Measurements from ENCODE around the gene SDHAF3.

Gene SDHAF3

GRCh38 chr7:97126483-97127171 lies 9.1 kb downstream of the SDHAF3 start:
- Histone ChIP-seq H2BK120ac (ENCODE audit: low read depth, low read length) (no peak overlapping the region), H3K4me1 (ENCODE audit: control insufficient read depth in 2 of 2, insufficient read depth in 1 of 2, low read depth in 1 of 2, low read length in 2 of 2) (peaks cover 0 to 3% of the 10 kb centered on the region in 2 donors), H3K18ac (ENCODE audit: low read length) (no peak overlapping the region), H3K23ac (ENCODE audit: low read depth, low read length, poor library complexity) (no peak overlapping the region), H3K4me3 (ENCODE audit: low read length in 2 of 2) (no peak overlapping the region), H2BK15ac (ENCODE audit: low read length) (no peak overlapping the region), H2AFZ (ENCODE audit: low read length) (no peak overlapping the region), H3K9me3 (replicated peaks in 1 of 2; ENCODE audit: control insufficient read depth in 2 of 2, insufficient read depth in 1 of 2, low read depth in 1 of 2, low read length in 2 of 2) (peaks cover 0 to 6% of the 10 kb centered on the region in 2 donors), H3K79me1 (ENCODE audit: low read depth, low read length) (peaks cover 9% of the 10 kb centered on the region), H4K8ac (ENCODE audit: low read depth, low read length) (peak overlapping the region; percentile 82), H2BK12ac (ENCODE audit: low read length) (no peak overlapping the region), H4K91ac (ENCODE audit: low read depth, low read length, poor library complexity) (no peak overlapping the region), H3K36me3 (replicated peaks in 1 of 2; ENCODE audit: control insufficient read depth in 2 of 2, insufficient read depth in 2 of 2, low read length in 2 of 2) (no peaks in the 10 kb centered on the region), H2BK5ac (ENCODE audit: low read length) (no peak overlapping the region), H3K4me2 (ENCODE audit: insufficient read depth, low read length, poor library complexity, severe bottlenecking) (no peak overlapping the region), H3K14ac (ENCODE audit: low read length) (no peak overlapping the region), H3K9ac (ENCODE audit: low read depth, low read length, poor library complexity) (peak overlapping the region; percentile 30), H3K27me3 (ENCODE audit: control insufficient read depth in 3 of 3, insufficient read depth in 3 of 3, low read depth in 1 of 3, low read length in 3 of 3) (no peaks in the 10 kb centered on the region), H3K27ac (replicated peaks; ENCODE audit: low read length) (no peak overlapping the region), H2AK5ac (ENCODE audit: low read depth, low read length) (no peak overlapping the region), H3K4ac (ENCODE audit: low read length) (no peak overlapping the region)
- no peak for DNase-seq (ENCODE audit: low spot score)
- no CpG with 5 or more reads among the region's 15 CpGs for WGBS, 2 donors (ENCODE audit: extremely low coverage in 2 of 2, insufficient read length in 2 of 2, insufficient replicate concordance in 1 of 2)

GRCh38 chr7:97128736-97129135 lies 11.2 kb downstream of the SDHAF3 start:
- Histone ChIP-seq H3K4me1 (ENCODE audit: control insufficient read depth in 2 of 2, insufficient read depth in 1 of 2, low read depth in 1 of 2, low read length in 2 of 2) (peaks cover 0 to 5% of the 10 kb centered on the region in 2 donors), H3K9me3 (replicated peaks in 1 of 2; ENCODE audit: control insufficient read depth in 2 of 2, insufficient read depth in 1 of 2, low read depth in 1 of 2, low read length in 2 of 2) (peaks cover 0 to 6% of the 10 kb centered on the region in 2 donors), H3K4me3 (ENCODE audit: low read length in 2 of 2) (no peak overlapping the region), H3K27ac (replicated peaks; ENCODE audit: low read length) (no peak overlapping the region), H3K79me1 (ENCODE audit: low read depth, low read length) (peaks cover 9% of the 10 kb centered on the region), H2BK120ac (ENCODE audit: low read depth, low read length) (no peak overlapping the region), H4K8ac (ENCODE audit: low read depth, low read length) (no peak overlapping the region), H2BK12ac (ENCODE audit: low read length) (no peak overlapping the region), H2BK5ac (ENCODE audit: low read length) (no peak overlapping the region), H3K4ac (ENCODE audit: low read length) (no peak overlapping the region), H4K91ac (ENCODE audit: low read depth, low read length, poor library complexity) (no peak overlapping the region), H2AK5ac (ENCODE audit: low read depth, low read length) (no peak overlapping the region), H3K9ac (ENCODE audit: low read depth, low read length, poor library complexity) (no peak overlapping the region), H3K36me3 (replicated peaks in 1 of 2; ENCODE audit: control insufficient read depth in 2 of 2, insufficient read depth in 2 of 2, low read length in 2 of 2) (no peaks in the 10 kb centered on the region), H2BK15ac (ENCODE audit: low read length) (no peak overlapping the region), H3K4me2 (ENCODE audit: insufficient read depth, low read length, poor library complexity, severe bottlenecking) (no peak overlapping the region), H2AFZ (ENCODE audit: low read length) (no peak overlapping the region), H3K23ac (ENCODE audit: low read depth, low read length, poor library complexity) (no peak overlapping the region), H3K27me3 (ENCODE audit: control insufficient read depth in 3 of 3, insufficient read depth in 3 of 3, low read depth in 1 of 3, low read length in 3 of 3) (no peaks in the 10 kb centered on the region), H3K18ac (ENCODE audit: low read length) (no peak overlapping the region), H3K14ac (ENCODE audit: low read length) (no peak overlapping the region)
- WGBS, 2 donors (ENCODE audit: extremely low coverage in 2 of 2, insufficient read length in 2 of 2, insufficient replicate concordance in 1 of 2) = no CpG with 5 or more reads among the region's 1 CpG
- no peak for DNase-seq (ENCODE audit: low spot score)

- no peak overlapping the region for H3K18ac ChIP-seq (ENCODE audit: low read length)
- H3K23ac ChIP-seq (ENCODE audit: low read depth, low read length, poor library complexity) = no peak overlapping the region
- H3K79me1 ChIP-seq (ENCODE audit: low read depth, low read length) = peaks cover 9% of the 10 kb centered on the region
- peaks cover 0 to 6% of the 10 kb centered on the region in 2 donors for H3K9me3 ChIP-seq (replicated peaks in 1 of 2; ENCODE audit: control insufficient read depth in 2 of 2, insufficient read depth in 1 of 2, low read depth in 1 of 2, low read length in 2 of 2)
- H3K4ac ChIP-seq (ENCODE audit: low read length) = no peak overlapping the region
- no peak overlapping the region for H3K14ac ChIP-seq (ENCODE audit: low read length)
- no peak overlapping the region for H3K4me2 ChIP-seq (ENCODE audit: insufficient read depth, low read length, poor library complexity, severe bottlenecking)
- peaks cover 0 to 7% of the 10 kb centered on the region in 2 donors for H3K4me1 ChIP-seq (ENCODE audit: control insufficient read depth in 2 of 2, insufficient read depth in 1 of 2, low read depth in 1 of 2, low read length in 2 of 2)
- H4K8ac ChIP-seq (ENCODE audit: low read depth, low read length) = no peak overlapping the region
- H3K36me3 ChIP-seq (replicated peaks in 1 of 2; ENCODE audit: control insufficient read depth in 2 of 2, insufficient read depth in 2 of 2, low read length in 2 of 2) = no peaks in the 10 kb centered on the region
- no peak overlapping the region for H2BK5ac ChIP-seq (ENCODE audit: low read length)
- no peak overlapping the region for H3K4me3 ChIP-seq (ENCODE audit: low read length in 2 of 2)
- H3K27ac ChIP-seq (replicated peaks; ENCODE audit: low read length) = no peak overlapping the region
- no peak overlapping the region for H4K91ac ChIP-seq (ENCODE audit: low read depth, low read length, poor library complexity)
- no peaks in the 10 kb centered on the region for H3K27me3 ChIP-seq (ENCODE audit: control insufficient read depth in 3 of 3, insufficient read depth in 3 of 3, low read depth in 1 of 3, low read length in 3 of 3)
- no CpG with 5 or more reads among the region's 6 CpGs for WGBS, 2 donors (ENCODE audit: extremely low coverage in 2 of 2, insufficient read length in 2 of 2, insufficient replicate concordance in 1 of 2)
- no peak overlapping the region for H2BK12ac ChIP-seq (ENCODE audit: low read length)
- no peak overlapping the region for H2BK15ac ChIP-seq (ENCODE audit: low read length)
- no peak overlapping the region for H3K9ac ChIP-seq (ENCODE audit: low read depth, low read length, poor library complexity)
- H2BK120ac ChIP-seq (ENCODE audit: low read depth, low read length) = no peak overlapping the region
- no peak overlapping the region for H2AFZ ChIP-seq (ENCODE audit: low read length)
- H2AK5ac ChIP-seq (ENCODE audit: low read depth, low read length) = no peak overlapping the region
- DNase-seq (ENCODE audit: low spot score) = no peak
These were observed 13.1 kb downstream of the SDHAF3 start for GRCh38 chr7:97130417-97131139.

DNA sequence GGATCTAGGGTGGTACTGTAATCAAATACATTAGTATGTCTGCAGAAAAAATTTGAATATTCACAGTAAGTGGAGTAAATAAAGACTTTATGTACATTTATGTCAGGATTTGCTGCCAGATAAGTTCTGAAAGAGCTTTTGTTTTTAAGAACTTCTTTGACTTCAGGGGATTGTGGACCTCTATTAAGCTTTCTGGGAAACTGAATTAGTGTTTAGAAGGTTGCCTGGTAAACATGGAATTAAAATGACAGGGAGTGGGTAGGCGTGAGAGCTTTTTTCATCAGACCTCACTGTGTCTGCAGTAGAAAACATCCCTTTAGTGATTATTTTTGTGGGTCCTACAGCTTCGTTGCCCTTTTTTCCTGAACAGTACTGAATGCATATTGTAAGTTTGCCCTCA lies 15.7 kb downstream of the SDHAF3 start:
- Histone ChIP-seq H3K27ac (replicated peaks; ENCODE audit: low read length) (peak overlapping the region; percentile 9), H2BK12ac (ENCODE audit: low read length) (no peak overlapping the region)
- DNase-seq (ENCODE audit: low spot score) = no peak

More for the DNA sequence above, 15.7 kb downstream of the SDHAF3 start:
- no peak overlapping the region for H3K9ac ChIP-seq (ENCODE audit: low read depth, low read length, poor library complexity)
- no peak overlapping the region for H2AK5ac ChIP-seq (ENCODE audit: low read depth, low read length)
- H2BK120ac ChIP-seq (ENCODE audit: low read depth, low read length) = no peak overlapping the region
- peaks cover 0 to 12% of the 10 kb centered on the region in 2 donors for H3K9me3 ChIP-seq (replicated peaks in 1 of 2; ENCODE audit: control insufficient read depth in 2 of 2, insufficient read depth in 1 of 2, low read depth in 1 of 2, low read length in 2 of 2)
- no peaks in the 10 kb centered on the region for H3K27me3 ChIP-seq (ENCODE audit: control insufficient read depth in 3 of 3, insufficient read depth in 3 of 3, low read depth in 1 of 3, low read length in 3 of 3)
- H3K36me3 ChIP-seq (replicated peaks in 1 of 2; ENCODE audit: control insufficient read depth in 2 of 2, insufficient read depth in 2 of 2, low read length in 2 of 2) = peaks cover 0 to 6% of the 10 kb centered on the region in 2 donors
- WGBS, 2 donors (ENCODE audit: extremely low coverage in 2 of 2, insufficient read length in 2 of 2, insufficient replicate concordance in 1 of 2) = no CpG with 5 or more reads among the region's 2 CpGs
- no peak overlapping the region for H3K14ac ChIP-seq (ENCODE audit: low read length)
- no peak overlapping the region for H3K18ac ChIP-seq (ENCODE audit: low read length)
- no peak overlapping the region for H3K4me3 ChIP-seq (ENCODE audit: low read length in 2 of 2)
- H3K4me1 ChIP-seq (ENCODE audit: control insufficient read depth in 2 of 2, insufficient read depth in 1 of 2, low read depth in 1 of 2, low read length in 2 of 2) = peaks cover 0 to 5% of the 10 kb centered on the region in 2 donors
- H3K79me1 ChIP-seq (ENCODE audit: low read depth, low read length) = peaks cover 9% of the 10 kb centered on the region
- no peak overlapping the region for H3K4me2 ChIP-seq (ENCODE audit: insufficient read depth, low read length, poor library complexity, severe bottlenecking)
- no peak overlapping the region for H4K8ac ChIP-seq (ENCODE audit: low read depth, low read length)
- no peak overlapping the region for H3K23ac ChIP-seq (ENCODE audit: low read depth, low read length, poor library complexity)
- no peak overlapping the region for H3K4ac ChIP-seq (ENCODE audit: low read length)
- H2BK5ac ChIP-seq (ENCODE audit: low read length) = no peak overlapping the region
- no peak overlapping the region for H2AFZ ChIP-seq (ENCODE audit: low read length)
- H4K91ac ChIP-seq (ENCODE audit: low read depth, low read length, poor library complexity) = no peak overlapping the region
- H2BK15ac ChIP-seq (ENCODE audit: low read length) = no peak overlapping the region
